Measurements from ENCODE around the gene LRGUK. TPM values are rescaled to one million over a fixed set of nuclear protein-coding genes. Genes with fewer than 3 reads are reported as not detected.

LRGUK gene
- total RNA-seq, 1 donor from 2014 or later, result 2.0 TPM

- H3K27ac Mint-ChIP-seq, result no peak overlapping the region
- DNase-seq (ENCODE audit: extremely low spot score, unreplicated experiment), result no peak
- peaks cover 4% of the 10 kb centered on the region for H3K4me1 Mint-ChIP-seq (ENCODE audit: unreplicated experiment)
- H3K27me3 Mint-ChIP-seq, result no peaks in the 10 kb centered on the region
- H3K4me3 Mint-ChIP-seq, result no peak overlapping the region
- TF ChIP-seq CTCF (conservative IDR thresholded peaks at IDR 0.05), result no peak
- no peaks in the 10 kb centered on the region for H3K9me3 Mint-ChIP-seq
- no peaks in the 10 kb centered on the region for H3K36me3 Mint-ChIP-seq
These were observed 151.5 kb downstream of the LRGUK start for GRCh38 chr7:134278502-134279153.

- DNase-seq (ENCODE audit: extremely low spot score, unreplicated experiment), result no peak
- Mint-ChIP-seq H3K9me3 (no peaks in the 10 kb centered on the region), H3K27ac (no peak overlapping the region), H3K36me3 (no peaks in the 10 kb centered on the region), H3K4me3 (no peak overlapping the region), H3K4me1 (ENCODE audit: unreplicated experiment) (peaks cover 4% of the 10 kb centered on the region), H3K27me3 (no peaks in the 10 kb centered on the region)
- TF ChIP-seq CTCF (conservative IDR thresholded peaks at IDR 0.05), result no peak
These were observed 152.2 kb downstream of the LRGUK start for GRCh38 chr7:134279336-134279735.

GRCh38 chr7:134279898-134280297 is 152.8 kb downstream of the LRGUK start:
- Mint-ChIP-seq H3K4me1 (ENCODE audit: unreplicated experiment) (peaks cover 4% of the 10 kb centered on the region), H3K27me3 (no peaks in the 10 kb centered on the region)

GRCh38 chr7:134280508-134280907 is 153.4 kb downstream of the LRGUK start:
- no peak for DNase-seq (ENCODE audit: extremely low spot score, unreplicated experiment)
- no peaks in the 10 kb centered on the region for H3K9me3 Mint-ChIP-seq
- no peak overlapping the region for H3K27ac Mint-ChIP-seq
- no peaks in the 10 kb centered on the region for H3K27me3 Mint-ChIP-seq
- no peaks in the 10 kb centered on the region for H3K36me3 Mint-ChIP-seq
- TF ChIP-seq CTCF (conservative IDR thresholded peaks at IDR 0.05), result no peak
- H3K4me3 Mint-ChIP-seq, result no peak overlapping the region
- peaks cover 4% of the 10 kb centered on the region for H3K4me1 Mint-ChIP-seq (ENCODE audit: unreplicated experiment)

More at GRCh38 chr7:134279898-134280297, 152.8 kb downstream of the LRGUK start:
- no peak for TF ChIP-seq CTCF (conservative IDR thresholded peaks at IDR 0.05)
- no peak for DNase-seq (ENCODE audit: extremely low spot score, unreplicated experiment)
- Mint-ChIP-seq H3K9me3 (no peaks in the 10 kb centered on the region), H3K4me3 (no peak overlapping the region), H3K36me3 (no peaks in the 10 kb centered on the region), H3K27ac (no peak overlapping the region)

- Mint-ChIP-seq H3K4me1 (ENCODE audit: unreplicated experiment) (peaks cover 16% of the 10 kb centered on the region), H3K4me3 (no peak overlapping the region), H3K27ac (no peak overlapping the region), H3K27me3 (peaks cover 3% of the 10 kb centered on the region), H3K9me3 (no peaks in the 10 kb centered on the region), H3K36me3 (no peaks in the 10 kb centered on the region)
- TF ChIP-seq CTCF (conservative IDR thresholded peaks at IDR 0.05), result no peak
- no peak for DNase-seq (ENCODE audit: extremely low spot score, unreplicated experiment)
These were observed 156.9 kb downstream of the LRGUK start for GRCh38 chr7:134284011-134284410.

Measured in type B pancreatic cell (in vitro differentiated cells).